Measurements from ENCODE around the gene RIBC2.
"Not testable (repeated sequence)": the region's sequence is repeated elsewhere in the genome, so short reads cannot be mapped to it uniquely, and the experiment has no call there.

Gene RIBC2

GRCh38 chr22:45413368-45414211, at the start of gene RIBC2, which contains the start of gene SMC1B:
TSS of gene RIBC2 (plus strand) at chr22:45413693. CDS start at chr22:45413887, 194 bp downstream.
TSS of gene SMC1B (minus strand) at chr22:45413599. CDS start at chr22:45413567, 32 bp downstream.
- in situ Hi-C loops (cut with MboI; ENCODE audit: low sequenced_read_pairs), result no loop called here

- in situ Hi-C loops (cut with MboI; ENCODE audit: low sequenced_read_pairs), result no loop called here
These were observed 46.8 kb upstream of the RIBC2 start for GRCh38 chr22:45366713-45367112.

- in situ Hi-C loops (cut with MboI; ENCODE audit: low sequenced_read_pairs), result not testable (repeated sequence)
These were observed 39.9 kb upstream of the RIBC2 start for GRCh38 chr22:45373592-45373991.

GRCh38 chr22:45376009-45376408, 37.5 kb upstream of the RIBC2 start:
- in situ Hi-C loops (cut with MboI; ENCODE audit: low sequenced_read_pairs), result no loop called here

- in situ Hi-C loops (cut with MboI; ENCODE audit: low sequenced_read_pairs), result no loop called here
These were observed 36.8 kb upstream of the RIBC2 start for GRCh38 chr22:45376703-45377102.

GRCh38 chr22:45381348-45381747, 32.1 kb upstream of the RIBC2 start:
- in situ Hi-C loops (cut with MboI; ENCODE audit: low sequenced_read_pairs), result no loop called here

- in situ Hi-C loops (cut with MboI; ENCODE audit: low sequenced_read_pairs), result no loop called here
These were observed 23.9 kb upstream of the RIBC2 start for GRCh38 chr22:45389546-45389945.

- in situ Hi-C loops (cut with MboI; ENCODE audit: low sequenced_read_pairs), result no loop called here
These were observed 15.7 kb upstream of the RIBC2 start for GRCh38 chr22:45397806-45398205.

GRCh38 chr22:45398214-45398613, 15.3 kb upstream of the RIBC2 start:
- in situ Hi-C loops (cut with MboI; ENCODE audit: low sequenced_read_pairs), result no loop called here

GRCh38 chr22:45399712-45400445, 13.6 kb upstream of the RIBC2 start:
- in situ Hi-C loops (cut with MboI; ENCODE audit: low sequenced_read_pairs), result no loop called here

GRCh38 chr22:45402466-45402985, 11.0 kb upstream of the RIBC2 start:
- in situ Hi-C loops (cut with MboI; ENCODE audit: low sequenced_read_pairs), result no loop called here

- in situ Hi-C loops (cut with MboI; ENCODE audit: low sequenced_read_pairs), result no loop called here
These were observed 5.7 kb upstream of the RIBC2 start for GRCh38 chr22:45407793-45408192.

- in situ Hi-C loops (cut with MboI; ENCODE audit: low sequenced_read_pairs), result no loop called here
These were observed 503 bp upstream of the RIBC2 start for GRCh38 chr22:45413013-45413367.

GRCh38 chr22:45418056-45418769, 4.7 kb downstream of the RIBC2 start:
- in situ Hi-C loops (cut with MboI; ENCODE audit: low sequenced_read_pairs), result no loop called here

GRCh38 chr22:45418770-45419138, 5.3 kb downstream of the RIBC2 start:
- in situ Hi-C loops (cut with MboI; ENCODE audit: low sequenced_read_pairs), result no loop called here

GRCh38 chr22:45420011-45420410, 6.5 kb downstream of the RIBC2 start:
- in situ Hi-C loops (cut with MboI; ENCODE audit: low sequenced_read_pairs), result loop anchor here (10.0 kb wide), 1 partner anchor 155 kb away; no protein-coding TSS in a partner anchor

GRCh38 chr22:45420539-45420938, 7.0 kb downstream of the RIBC2 start:
- in situ Hi-C loops (cut with MboI; ENCODE audit: low sequenced_read_pairs), result loop anchor here (10.0 kb wide), 1 partner anchor 156 kb away; no protein-coding TSS in a partner anchor

GRCh38 chr22:45421349-45422055, 8.0 kb downstream of the RIBC2 start:
- in situ Hi-C loops (cut with MboI; ENCODE audit: low sequenced_read_pairs), result loop anchor here (10.0 kb wide), 1 partner anchor 157 kb away; no protein-coding TSS in a partner anchor

GRCh38 chr22:45422237-45422983, 8.9 kb downstream of the RIBC2 start:
- in situ Hi-C loops (cut with MboI; ENCODE audit: low sequenced_read_pairs), result loop anchor here (10.0 kb wide), 1 partner anchor 158 kb away; no protein-coding TSS in a partner anchor
